ENCODE data around the gene TAMM41. TPM values are rescaled to one million over a fixed set of nuclear protein-coding genes. Genes with fewer than 3 reads are reported as not detected.

The TAMM41 gene
- total and polyA plus RNA-seq, 4 donors: 3.0 to 8.7 (median 5.0) TPM

- no peak for DNase-seq (ENCODE audit: low spot score)
- Histone ChIP-seq H3K4me1 (ENCODE audit: control insufficient read depth in 4 of 4, insufficient read depth in 4 of 4, low read length in 3 of 4) (no peaks in the 10 kb centered on the region), H3K27ac (ENCODE audit: low read depth in 1 of 2, low read length in 2 of 2) (no peak overlapping the region), H3K36me3 (ENCODE audit: control insufficient read depth in 4 of 4, insufficient read depth in 3 of 4, low read depth in 1 of 4, low read length in 3 of 4) (no peaks in the 10 kb centered on the region), H3K9me3 (ENCODE audit: control insufficient read depth in 4 of 4, low read length in 3 of 4) (no peaks in the 10 kb centered on the region), H3K9ac (ENCODE audit: low read depth in 1 of 2, low read length in 2 of 2) (no peak overlapping the region), H3K4me3 (ENCODE audit: low read depth in 1 of 3, low read length in 3 of 3) (no peak overlapping the region), H3K27me3 (ENCODE audit: control insufficient read depth in 4 of 4, insufficient read depth in 4 of 4, low read length in 3 of 4) (no peaks in the 10 kb centered on the region)
- WGBS: 96% methylated on average over 2 of the region's 2 CpGs
- TF ChIP-seq YY1 (IDR thresholded peaks at IDR 0.05): no peak
- TF ChIP-seq, protein P1, sequence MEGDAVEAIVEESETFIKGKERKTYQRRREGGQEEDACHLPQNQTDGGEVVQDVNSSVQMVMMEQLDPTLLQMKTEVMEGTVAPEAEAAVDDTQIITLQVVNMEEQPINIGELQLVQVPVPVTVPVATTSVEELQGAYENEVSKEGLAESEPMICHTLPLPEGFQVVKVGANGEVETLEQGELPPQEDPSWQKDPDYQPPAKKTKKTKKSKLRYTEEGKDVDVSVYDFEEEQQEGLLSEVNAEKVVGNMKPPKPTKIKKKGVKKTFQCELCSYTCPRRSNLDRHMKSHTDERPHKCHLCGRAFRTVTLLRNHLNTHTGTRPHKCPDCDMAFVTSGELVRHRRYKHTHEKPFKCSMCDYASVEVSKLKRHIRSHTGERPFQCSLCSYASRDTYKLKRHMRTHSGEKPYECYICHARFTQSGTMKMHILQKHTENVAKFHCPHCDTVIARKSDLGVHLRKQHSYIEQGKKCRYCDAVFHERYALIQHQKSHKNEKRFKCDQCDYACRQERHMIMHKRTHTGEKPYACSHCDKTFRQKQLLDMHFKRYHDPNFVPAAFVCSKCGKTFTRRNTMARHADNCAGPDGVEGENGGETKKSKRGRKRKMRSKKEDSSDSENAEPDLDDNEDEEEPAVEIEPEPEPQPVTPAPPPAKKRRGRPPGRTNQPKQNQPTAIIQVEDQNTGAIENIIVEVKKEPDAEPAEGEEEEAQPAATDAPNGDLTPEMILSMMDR (IDR thresholded peaks at IDR 0.05; ENCODE audit: low read depth, low read length, missing input control): no peak
- TF ChIP-seq GABPA (IDR thresholded peaks at IDR 0.05 in 1 of 2, conservative IDR thresholded peaks at IDR 0.05 in 1 of 2): no peak
- TF ChIP-seq, protein P2, sequence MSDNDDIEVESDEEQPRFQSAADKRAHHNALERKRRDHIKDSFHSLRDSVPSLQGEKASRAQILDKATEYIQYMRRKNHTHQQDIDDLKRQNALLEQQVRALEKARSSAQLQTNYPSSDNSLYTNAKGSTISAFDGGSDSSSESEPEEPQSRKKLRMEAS (IDR thresholded peaks at IDR 0.05): no peak
- no peak for TF ChIP-seq RXRA (IDR thresholded peaks at IDR 0.05)
- TF ChIP-seq FOXA2 (IDR thresholded peaks at IDR 0.05): no peak
- TF ChIP-seq HNF4A (conservative IDR thresholded peaks at IDR 0.05): no peak
- TF ChIP-seq RAD21 (IDR thresholded peaks at IDR 0.05): no peak
- no peak for TF ChIP-seq TAF1 (conservative IDR thresholded peaks at IDR 0.05)
- TF ChIP-seq ATF3 (IDR thresholded peaks at IDR 0.05): no peak
- TF ChIP-seq, protein P3, sequence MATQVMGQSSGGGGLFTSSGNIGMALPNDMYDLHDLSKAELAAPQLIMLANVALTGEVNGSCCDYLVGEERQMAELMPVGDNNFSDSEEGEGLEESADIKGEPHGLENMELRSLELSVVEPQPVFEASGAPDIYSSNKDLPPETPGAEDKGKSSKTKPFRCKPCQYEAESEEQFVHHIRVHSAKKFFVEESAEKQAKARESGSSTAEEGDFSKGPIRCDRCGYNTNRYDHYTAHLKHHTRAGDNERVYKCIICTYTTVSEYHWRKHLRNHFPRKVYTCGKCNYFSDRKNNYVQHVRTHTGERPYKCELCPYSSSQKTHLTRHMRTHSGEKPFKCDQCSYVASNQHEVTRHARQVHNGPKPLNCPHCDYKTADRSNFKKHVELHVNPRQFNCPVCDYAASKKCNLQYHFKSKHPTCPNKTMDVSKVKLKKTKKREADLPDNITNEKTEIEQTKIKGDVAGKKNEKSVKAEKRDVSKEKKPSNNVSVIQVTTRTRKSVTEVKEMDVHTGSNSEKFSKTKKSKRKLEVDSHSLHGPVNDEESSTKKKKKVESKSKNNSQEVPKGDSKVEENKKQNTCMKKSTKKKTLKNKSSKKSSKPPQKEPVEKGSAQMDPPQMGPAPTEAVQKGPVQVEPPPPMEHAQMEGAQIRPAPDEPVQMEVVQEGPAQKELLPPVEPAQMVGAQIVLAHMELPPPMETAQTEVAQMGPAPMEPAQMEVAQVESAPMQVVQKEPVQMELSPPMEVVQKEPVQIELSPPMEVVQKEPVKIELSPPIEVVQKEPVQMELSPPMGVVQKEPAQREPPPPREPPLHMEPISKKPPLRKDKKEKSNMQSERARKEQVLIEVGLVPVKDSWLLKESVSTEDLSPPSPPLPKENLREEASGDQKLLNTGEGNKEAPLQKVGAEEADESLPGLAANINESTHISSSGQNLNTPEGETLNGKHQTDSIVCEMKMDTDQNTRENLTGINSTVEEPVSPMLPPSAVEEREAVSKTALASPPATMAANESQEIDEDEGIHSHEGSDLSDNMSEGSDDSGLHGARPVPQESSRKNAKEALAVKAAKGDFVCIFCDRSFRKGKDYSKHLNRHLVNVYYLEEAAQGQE (IDR thresholded peaks at IDR 0.05): no peak
- no peak for TF ChIP-seq EGR1 (IDR thresholded peaks at IDR 0.05; ENCODE audit: low read depth in 2 of 2)
- no peak for TF ChIP-seq SP1 (IDR thresholded peaks at IDR 0.05)
- TF ChIP-seq FOXA1 (IDR thresholded peaks at IDR 0.05): no peak
- no peak for TF ChIP-seq NR2F2 (IDR thresholded peaks at IDR 0.05)
- no peak for TF ChIP-seq ZBTB33 (IDR thresholded peaks at IDR 0.05)
- no peak for TF ChIP-seq JUND (IDR thresholded peaks at IDR 0.05)
Observed at GRCh38 chr3:11778248-11778647, 68.4 kb downstream of the TAMM41 start.

DNA sequence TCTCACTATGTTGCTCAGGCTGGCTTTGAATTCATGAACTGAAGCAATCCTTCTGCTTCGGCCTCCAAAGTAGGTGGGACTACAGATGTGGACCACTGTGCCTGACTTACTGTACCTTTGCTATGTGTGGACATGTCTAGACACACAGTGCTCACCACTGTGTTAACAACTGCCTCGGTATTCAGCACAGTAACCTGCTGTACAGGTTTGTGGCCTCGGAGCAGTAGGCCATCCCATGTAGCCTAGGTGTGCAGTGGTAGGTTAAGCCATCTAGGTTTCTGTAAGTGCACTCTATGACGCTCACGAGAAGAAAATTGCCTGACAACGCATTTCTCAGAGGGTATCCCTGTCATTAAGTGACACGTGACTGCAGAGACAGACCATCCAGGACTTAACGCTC lies 70.3 kb downstream of the TAMM41 start:
- WGBS: 97% methylated on average over 8 of the region's 8 CpGs
- no peak for DNase-seq (ENCODE audit: low spot score)
- TF ChIP-seq ZBTB33 (IDR thresholded peaks at IDR 0.05) (no peak), GABPA (IDR thresholded peaks at IDR 0.05 in 1 of 2, conservative IDR thresholded peaks at IDR 0.05 in 1 of 2) (no peak), YY1 (IDR thresholded peaks at IDR 0.05) (no peak), RXRA (IDR thresholded peaks at IDR 0.05) (no peak)
- H3K4me1 ChIP-seq (ENCODE audit: control insufficient read depth in 4 of 4, insufficient read depth in 4 of 4, low read length in 3 of 4): no peaks in the 10 kb centered on the region
- no peaks in the 10 kb centered on the region for H3K27me3 ChIP-seq (ENCODE audit: control insufficient read depth in 4 of 4, insufficient read depth in 4 of 4, low read length in 3 of 4)
- no peak overlapping the region for H3K9ac ChIP-seq (ENCODE audit: low read depth in 1 of 2, low read length in 2 of 2)
- H3K4me3 ChIP-seq (ENCODE audit: low read depth in 1 of 3, low read length in 3 of 3): no peak overlapping the region
- no peaks in the 10 kb centered on the region for H3K36me3 ChIP-seq (ENCODE audit: control insufficient read depth in 4 of 4, insufficient read depth in 3 of 4, low read depth in 1 of 4, low read length in 3 of 4)
- no peak overlapping the region for H3K27ac ChIP-seq (ENCODE audit: low read depth in 1 of 2, low read length in 2 of 2)
- H3K9me3 ChIP-seq (ENCODE audit: control insufficient read depth in 4 of 4, low read length in 3 of 4): no peaks in the 10 kb centered on the region
